Limb (tissue), 2 donors: ENCODE measurements around the gene CCDC102B.
"Not testable (repeated sequence)": the region's sequence is repeated elsewhere in the genome, so short reads cannot be mapped to it uniquely, and the experiment has no call there.

ENCODE experiments used
- DNase-seq, 2 donors: peaks; one replicate each; pipeline ENCODE4 v3.0.0-alpha.2; 2016; ENCODE audit errors: extremely low spot score in 2 of 2

The CCDC102B gene

DNA sequence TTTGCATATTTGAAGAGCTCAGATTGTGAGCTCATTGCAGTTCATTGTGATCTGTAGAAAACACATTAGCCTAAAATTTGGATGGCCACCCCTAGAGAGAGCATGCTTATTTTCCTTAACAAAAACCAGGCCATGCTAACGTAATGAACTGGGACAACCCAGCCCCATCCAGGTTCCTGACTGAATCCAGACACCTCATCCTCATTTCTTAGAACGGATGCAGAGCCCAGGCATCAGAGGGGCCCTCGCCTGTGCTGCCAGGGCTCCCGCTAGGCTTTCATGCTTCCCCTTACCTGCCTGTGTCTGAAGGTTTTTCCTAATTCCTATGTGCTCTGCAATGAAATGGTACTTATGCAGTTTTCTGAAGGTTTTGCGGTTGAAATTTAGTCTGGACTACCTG lies 171.1 kb downstream of the CCDC102B start:
- no peak for DNase-seq

DNA sequence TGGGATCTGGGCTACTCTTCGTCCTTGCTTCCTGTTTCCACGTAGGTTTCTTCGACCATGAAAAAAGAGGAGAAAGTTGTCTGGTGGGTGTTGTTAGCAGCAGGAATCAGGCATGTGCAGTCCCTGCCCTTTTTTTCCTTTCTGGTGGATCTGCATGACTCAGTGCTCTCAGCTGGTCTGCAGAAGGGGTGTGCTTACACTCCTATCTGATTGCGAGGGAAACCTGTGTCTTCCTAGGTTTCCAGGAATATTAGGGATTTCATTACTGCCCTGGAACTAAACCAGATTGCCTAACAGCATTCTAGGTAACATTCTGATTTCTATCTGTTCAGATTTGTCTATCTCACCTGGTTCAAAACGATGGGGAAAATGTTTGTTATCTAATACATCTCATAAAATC lies 174.3 kb downstream of the CCDC102B start:
- no peak for DNase-seq

- no peak for DNase-seq
Observed at GRCh38 chr18:68979737-68980136, 181.9 kb downstream of the CCDC102B start.

DNA sequence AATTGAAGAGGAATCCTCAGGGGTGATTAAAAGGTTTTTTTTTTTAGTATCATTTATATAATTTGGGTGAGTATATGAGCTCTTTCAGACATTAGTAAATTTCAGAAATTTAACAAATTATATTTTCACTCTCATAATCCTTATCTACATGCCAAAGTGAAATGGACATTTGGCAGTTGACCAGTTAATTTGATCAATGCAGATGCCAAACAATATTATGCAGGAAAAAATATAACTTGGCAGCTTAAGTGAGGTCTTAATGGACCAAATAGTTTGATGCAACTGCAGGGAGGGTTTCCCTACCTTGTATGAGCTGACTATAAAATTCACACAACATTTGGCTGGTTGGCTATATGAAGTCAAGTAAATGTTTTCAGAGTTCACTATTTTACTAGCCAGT lies 185.2 kb downstream of the CCDC102B start:
- no peak for DNase-seq

- no peak for DNase-seq
Observed at GRCh38 chr18:68984342-68984741, 186.5 kb downstream of the CCDC102B start.

- DNase-seq = no peak
Observed at GRCh38 chr18:68985172-68985820, 187.4 kb downstream of the CCDC102B start.

- DNase-seq = no peak
Observed at GRCh38 chr18:68991286-68991685, 193.4 kb downstream of the CCDC102B start.

DNA sequence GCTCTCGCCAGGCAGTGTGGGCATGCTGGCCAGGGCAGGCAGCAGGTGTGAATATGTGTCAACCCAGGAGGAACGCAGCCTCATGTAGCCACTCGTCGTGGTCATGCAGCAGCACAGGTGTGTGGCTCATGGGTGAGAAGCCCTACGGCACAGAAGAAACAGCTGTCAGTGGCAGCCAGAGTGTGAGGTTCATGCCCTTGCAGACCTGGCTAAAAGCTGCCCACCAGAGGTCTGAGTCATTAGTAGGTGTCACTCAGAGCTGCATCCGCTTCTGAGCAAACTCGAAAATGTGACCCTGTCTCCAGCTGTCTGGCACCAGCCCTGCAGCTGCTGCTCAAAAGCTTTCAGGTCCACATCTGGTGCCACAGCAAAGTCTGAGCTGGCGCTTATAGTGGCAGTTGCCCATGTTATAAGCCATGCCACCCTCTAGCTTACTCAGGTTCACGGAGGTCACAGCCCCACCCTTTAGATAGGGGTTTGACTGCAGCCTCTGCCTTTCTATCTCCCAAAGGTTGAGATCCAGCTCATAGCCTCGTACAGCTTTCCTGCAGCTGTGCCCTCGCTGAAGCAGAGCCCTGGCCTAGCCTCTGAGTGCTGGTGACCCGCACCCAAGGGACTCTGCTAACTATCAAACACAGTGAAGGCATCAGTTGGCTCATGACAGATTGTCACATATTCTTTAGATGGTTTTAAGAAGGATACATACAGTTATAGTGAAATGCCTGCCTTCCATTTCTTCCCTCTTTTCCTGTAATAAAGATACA lies 195.0 kb downstream of the CCDC102B start:
- DNase-seq = no peak

- DNase-seq = no peak
Observed at GRCh38 chr18:68995675-68996074, 197.8 kb downstream of the CCDC102B start.

DNA sequence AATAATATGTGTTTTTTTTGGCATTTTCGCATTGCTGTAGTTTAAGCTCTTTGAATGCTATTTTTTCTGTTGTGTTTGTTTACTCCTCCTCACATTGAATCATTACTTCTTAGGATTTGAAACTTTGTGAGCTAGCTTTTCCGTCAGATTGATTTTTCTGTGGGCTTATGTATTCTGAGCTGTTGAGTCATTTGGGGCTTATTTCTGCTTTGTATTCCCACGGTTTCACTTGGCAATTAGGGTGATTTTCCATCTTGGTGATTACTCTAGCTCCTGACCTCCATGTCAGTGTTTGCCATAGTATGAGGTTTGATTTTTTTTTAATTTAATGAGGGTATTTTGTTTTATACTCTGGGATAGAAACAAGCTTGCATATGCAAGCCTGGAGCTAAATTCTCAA lies 200.0 kb downstream of the CCDC102B start:
- no peak for DNase-seq

DNA sequence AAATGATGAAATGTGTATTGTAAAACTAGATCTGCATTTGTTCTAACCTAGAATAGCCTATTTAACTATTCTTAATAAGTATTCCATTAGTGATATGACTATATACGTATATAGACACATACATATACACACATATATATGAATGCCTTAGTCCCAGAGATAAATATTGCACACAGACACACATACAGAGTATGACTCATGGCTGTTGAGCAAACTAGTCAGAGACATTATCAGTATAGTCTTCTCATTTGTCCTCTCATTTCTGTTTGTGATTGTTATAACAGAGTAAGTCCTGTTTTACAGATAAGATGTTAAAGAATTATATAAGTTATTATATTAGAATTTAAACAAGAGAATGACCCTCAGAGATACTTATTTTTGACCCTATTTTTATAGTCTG lies 202.5 kb downstream of the CCDC102B start:
- DNase-seq = no peak

DNA sequence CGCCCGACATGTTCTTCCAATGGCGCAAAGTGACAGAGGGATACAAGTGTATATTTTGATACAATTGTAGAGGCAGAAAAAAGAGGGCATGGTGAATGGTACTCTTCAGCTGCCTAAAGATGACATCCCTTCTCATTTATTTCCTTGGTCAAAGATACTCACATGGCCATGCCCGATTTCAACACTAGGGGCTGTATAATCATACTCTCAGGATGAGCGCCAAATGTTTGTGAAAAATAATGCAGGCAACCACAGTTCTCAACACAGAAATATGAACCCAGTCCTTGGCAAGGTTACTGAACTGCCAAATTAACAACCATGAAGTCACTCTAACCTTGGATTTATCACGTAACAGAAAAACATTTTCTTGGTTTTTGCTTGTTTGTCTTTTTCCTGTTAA lies 204.4 kb downstream of the CCDC102B start:
- no peak for DNase-seq

- not testable (repeated sequence) for DNase-seq
Observed at GRCh38 chr18:69006212-69006611, 208.3 kb downstream of the CCDC102B start.

DNA sequence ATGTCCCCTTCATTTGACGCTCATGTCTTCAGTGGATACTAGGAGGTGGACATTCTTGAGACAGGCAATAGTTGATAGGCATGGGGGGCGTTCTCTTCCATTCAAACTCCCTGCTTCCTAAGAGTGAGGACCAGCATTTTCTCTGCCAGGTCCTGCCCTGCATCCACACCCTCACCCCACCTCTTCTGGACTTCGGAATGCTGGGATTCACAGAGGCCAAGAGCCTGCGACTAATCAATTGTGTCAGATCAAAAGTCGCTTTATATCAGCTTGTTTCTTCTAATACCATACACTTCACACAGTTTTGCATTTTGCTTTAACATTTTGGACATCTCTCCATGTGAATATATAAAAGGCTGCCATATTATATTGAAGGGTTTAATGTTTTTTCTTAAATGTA lies 210.7 kb downstream of the CCDC102B start:
- no peak for DNase-seq

GRCh38 chr18:69021211-69021805 lies 223.4 kb downstream of the CCDC102B start:
- no peak for DNase-seq

- DNase-seq = no peak
Observed at GRCh38 chr18:69022426-69022825, 224.5 kb downstream of the CCDC102B start.

DNA sequence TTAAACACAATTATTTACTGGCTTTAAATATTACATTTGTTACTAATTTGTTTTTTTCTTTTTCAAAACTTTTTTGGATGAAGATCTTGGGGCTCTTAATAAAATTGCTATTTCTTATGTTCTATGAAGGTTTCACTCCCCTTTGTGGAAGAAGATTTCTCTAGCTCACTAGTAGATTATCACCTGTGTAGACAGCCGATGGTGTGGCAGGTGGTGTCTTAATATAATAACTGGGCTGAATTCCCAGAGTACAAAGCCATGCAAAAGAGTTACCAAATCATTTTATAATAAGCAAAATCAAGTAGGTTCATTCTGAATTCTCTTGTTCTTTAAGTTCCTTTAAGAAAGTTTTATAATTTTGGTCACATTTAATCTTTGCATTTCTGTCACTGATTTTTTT lies 233.7 kb downstream of the CCDC102B start:
- DNase-seq = no peak

DNA sequence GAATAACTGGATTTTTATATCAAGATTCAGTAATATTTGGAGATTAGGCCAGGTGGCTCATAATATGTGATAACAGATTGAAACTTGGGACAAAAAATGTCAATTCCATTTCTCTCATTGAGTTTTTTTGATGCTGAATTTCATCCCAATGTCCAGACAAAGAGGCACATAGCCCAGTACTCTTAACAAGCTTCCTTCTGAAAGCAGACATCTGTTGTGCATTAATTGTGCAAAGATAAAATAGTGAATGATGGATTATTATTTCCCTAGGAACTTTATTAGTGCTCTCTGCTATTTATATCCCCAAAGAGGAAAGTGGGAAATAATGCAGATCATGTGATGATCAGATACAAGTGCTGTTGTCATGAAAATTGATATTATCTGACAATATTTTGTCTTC lies 234.1 kb downstream of the CCDC102B start:
- DNase-seq = no peak

DNA sequence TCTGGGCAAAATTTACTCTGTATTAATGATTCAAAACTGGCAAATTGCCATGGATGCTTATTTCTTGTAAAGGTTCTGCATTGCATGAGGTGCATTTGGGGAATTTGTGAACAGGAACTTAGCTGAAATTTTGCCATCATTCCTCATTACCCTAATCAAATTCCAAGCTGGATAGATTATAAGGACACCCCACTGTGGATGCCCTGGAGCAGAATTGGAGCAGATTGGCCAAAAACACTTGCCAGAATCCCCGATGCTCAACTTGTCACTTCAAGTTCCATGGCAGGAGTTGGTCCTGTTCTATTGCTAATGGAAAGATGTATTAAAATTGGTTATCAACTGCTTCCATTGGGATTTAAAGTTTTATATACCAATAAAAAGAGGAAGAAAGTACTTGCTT lies 237.9 kb downstream of the CCDC102B start:
- no peak for DNase-seq

GRCh38 chr18:69044215-69044614 lies 246.3 kb downstream of the CCDC102B start:
- DNase-seq = no peak

DNA sequence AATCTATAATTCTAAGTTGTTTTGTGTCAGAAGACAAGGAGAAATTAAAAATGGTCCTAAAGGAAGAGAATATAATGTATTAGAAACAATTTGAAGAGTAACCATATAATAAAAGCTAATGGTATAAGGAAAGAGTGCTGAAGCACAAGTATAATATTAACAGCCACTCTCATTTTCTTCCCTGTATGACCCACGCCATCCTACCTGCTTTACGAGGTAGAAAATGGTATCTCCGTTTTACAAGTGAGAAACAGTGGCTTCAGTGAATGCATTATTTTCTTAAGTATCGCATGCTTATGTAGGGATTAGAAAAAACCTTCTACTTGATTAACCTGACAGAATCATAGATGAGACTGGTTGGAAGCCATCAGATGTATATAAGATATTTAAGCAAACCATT lies 266.2 kb downstream of the CCDC102B start:
- no peak for DNase-seq

GRCh38 chr18:69067048-69067447 lies 269.2 kb downstream of the CCDC102B start:
- DNase-seq = no peak

GRCh38 chr18:69071680-69072079 lies 273.8 kb downstream of the CCDC102B start:
- DNase-seq = no peak
